Keratinocyte (primary cell): ENCODE results near the gene TSHZ3. TPM values are rescaled to one million over a fixed set of nuclear protein-coding genes. Genes with fewer than 3 reads are reported as not detected.

Source experiments
- DNase-seq: peaks from one replicate; pipeline ENCODE4 v3.0.0-alpha.2; 2011; ENCODE audit warnings: low read depth, missing footprints, low spot score
- FAIRE-seq: peaks from 2 replicates; lab custom pipeline; 2011; peaks lifted over from hg19 to GRCh38; lab: Jason Lieb, UNC
- H2AFZ ChIP-seq: 2 replicates; pipeline ENCODE4 v1.6.0; 2012; ENCODE audit warnings: low read length, control low read depth, inconsistent platforms; ENCODE audit not compliant: control insufficient read depth
- H3K27ac ChIP-seq: 2 replicates; pipeline ENCODE4 v1.5.1; 2011; ENCODE audit warnings: low read length; ENCODE audit not compliant: control insufficient read depth, insufficient read depth
- H3K27me3 ChIP-seq: 3 replicates; pipeline ENCODE4 v1.6.0; 2011; ENCODE audit warnings: low read length; ENCODE audit not compliant: control insufficient read depth, insufficient read depth; ENCODE audit errors: extremely low read depth
- H3K36me3 ChIP-seq, 2 experiments: 2 replicates in 1 of 2; 3 replicates in 1 of 2; pipeline ENCODE4 v1.5.1; 2011; ENCODE audit warnings: low read length in 2 of 2, mild to moderate bottlenecking in 1 of 2; ENCODE audit not compliant: control insufficient read depth in 2 of 2, insufficient read depth in 2 of 2; ENCODE audit errors: extremely low read depth in 1 of 2
- H3K4me1 ChIP-seq: 3 replicates; pipeline ENCODE4 v1.5.1; 2011; ENCODE audit warnings: low read length; ENCODE audit not compliant: control insufficient read depth, insufficient read depth; ENCODE audit errors: extremely low read depth
- H3K4me2 ChIP-seq: 3 replicates; pipeline ENCODE4 v1.6.0; 2011; ENCODE audit warnings: low read depth, low read length; ENCODE audit not compliant: control insufficient read depth, insufficient read depth; ENCODE audit errors: extremely low read depth
- H3K4me3 ChIP-seq, 3 experiments: fragments of 200-600 bp in 1 of 3; sonication (generic) in 1 of 3; 2 replicates in 2 of 3; 3 replicates in 1 of 3; pipeline ENCODE4 v1.5.1; 2011 to 2016; ENCODE audit warnings: low read length in 3 of 3, mild to moderate bottlenecking in 3 of 3, control low read depth in 2 of 3, inconsistent platforms in 1 of 3, low read depth in 1 of 3, mixed read lengths in 1 of 3, mixed run types in 1 of 3, moderate library complexity in 1 of 3; ENCODE audit not compliant: control insufficient read depth in 2 of 3, insufficient read depth in 2 of 3; ENCODE audit errors: extremely low read depth in 1 of 3
- H3K79me2 ChIP-seq: 2 replicates; pipeline ENCODE4 v1.6.0; 2012; ENCODE audit warnings: low read length; ENCODE audit not compliant: control insufficient read depth, insufficient read depth
- H3K9ac ChIP-seq: 3 replicates; pipeline ENCODE4 v1.6.0; 2011; ENCODE audit warnings: low read length; ENCODE audit not compliant: control insufficient read depth, insufficient read depth; ENCODE audit errors: extremely low read depth
- H3K9me1 ChIP-seq: 3 replicates; pipeline ENCODE4 v1.6.0; 2011; ENCODE audit warnings: low read length; ENCODE audit not compliant: control insufficient read depth, insufficient read depth; ENCODE audit errors: extremely low read depth
- H3K9me3 ChIP-seq: 2 replicates; pipeline ENCODE4 v1.5.1; 2012; ENCODE audit warnings: low read depth, low read length; ENCODE audit not compliant: control insufficient read depth
- H4K20me1 ChIP-seq: 3 replicates; pipeline ENCODE4 v1.6.0; 2011; ENCODE audit warnings: low read length; ENCODE audit not compliant: control insufficient read depth, insufficient read depth; ENCODE audit errors: extremely low read depth
- EZH2 ChIP-seq: IDR thresholded peaks from one replicate; pipeline ENCODE4 v1.6.1; 2012; ENCODE audit warnings: inconsistent platforms, mild to moderate bottlenecking, low read length, moderate library complexity
- dilution Hi-C: fragments of 300-500 bp; cut with MboI; formaldehyde crosslinking; loops from one replicate; pipeline ENCODE4 v1.7.0; 2020; ENCODE audit warnings: low sequenced_read_pairs; ENCODE audit not compliant: extremely low pct_ligation_motif_present
- polyA plus RNA-seq, 5 experiments: library from polyadenylated mRNA; depleted of rRNA in 3 of 5; stranded (reverse) in 3 of 5; stranded (forward) in 1 of 5; unstranded in 1 of 5; fragments of >200 nt; gene quantifications; 1 replicate in 1 of 5; 2 replicates in 3 of 5; 3 replicates in 1 of 5; pipeline versions ENCODE4 v1.2.1 to v1.2.3, GENCODE V29; 2011 to 2012; ENCODE audit warnings: missing spikeins in 2 of 5, low read depth in 1 of 5, low replicate concordance in 1 of 5
- TF ChIP-seq, protein P1 (sequence below), 3 experiments: IDR thresholded peaks in 1 of 3; conservative IDR thresholded peaks in 1 of 3; optimal IDR thresholded peaks in 1 of 3; 2 replicates in 2 of 3; 3 replicates in 1 of 3; pipeline versions ENCODE3 to v1.5.1; 2011; ENCODE audit warnings: low read length in 3 of 3, mild to moderate bottlenecking in 3 of 3, moderate library complexity in 2 of 3, control low read depth in 1 of 3, inconsistent platforms in 1 of 3; ENCODE audit not compliant: insufficient read depth in 2 of 3; ENCODE audit errors: extremely low read depth in 1 of 3

The TSHZ3 gene
- polyA plus RNA-seq, 1 donor (not counting 4 experiments of a cell fraction or from before 2014, with no cell fraction given): 3.6 TPM

DNA sequence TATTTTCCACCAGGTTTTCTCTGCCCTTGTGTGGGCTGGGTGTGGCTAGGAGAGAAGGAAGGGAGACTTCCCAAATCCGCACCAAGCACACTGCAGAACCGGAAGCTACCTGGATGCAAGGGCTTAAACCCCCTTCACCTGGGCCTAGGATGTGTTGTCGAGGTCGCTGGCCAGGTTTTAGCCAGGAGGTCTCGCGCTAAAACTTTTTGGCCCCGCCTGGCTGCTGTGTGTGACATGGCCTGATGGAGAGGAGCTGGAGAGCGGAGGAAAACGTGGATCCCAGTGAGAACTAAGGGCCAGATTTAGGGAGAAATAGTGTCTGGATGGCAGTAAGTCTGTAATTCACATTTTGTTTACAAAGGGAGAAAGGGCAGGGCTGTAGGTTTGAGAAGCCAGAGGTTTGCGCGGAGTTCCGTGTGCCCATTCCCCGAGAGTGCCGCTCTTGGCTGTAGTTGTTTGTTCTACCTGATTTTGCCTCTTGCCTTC, 3.1 kb upstream of the TSHZ3 start:
- H3K4me1 ChIP-seq: peaks cover 27% of the 10 kb centered on the region
- no peak for DNase-seq
- H2AFZ ChIP-seq: no peak overlapping the region
- H3K9me3 ChIP-seq: no peaks in the 10 kb centered on the region
- peaks cover 12% of the 10 kb centered on the region for H3K79me2 ChIP-seq
- FAIRE-seq: no peak
- H3K9ac ChIP-seq: no peak overlapping the region
- TF ChIP-seq, protein P1, sequence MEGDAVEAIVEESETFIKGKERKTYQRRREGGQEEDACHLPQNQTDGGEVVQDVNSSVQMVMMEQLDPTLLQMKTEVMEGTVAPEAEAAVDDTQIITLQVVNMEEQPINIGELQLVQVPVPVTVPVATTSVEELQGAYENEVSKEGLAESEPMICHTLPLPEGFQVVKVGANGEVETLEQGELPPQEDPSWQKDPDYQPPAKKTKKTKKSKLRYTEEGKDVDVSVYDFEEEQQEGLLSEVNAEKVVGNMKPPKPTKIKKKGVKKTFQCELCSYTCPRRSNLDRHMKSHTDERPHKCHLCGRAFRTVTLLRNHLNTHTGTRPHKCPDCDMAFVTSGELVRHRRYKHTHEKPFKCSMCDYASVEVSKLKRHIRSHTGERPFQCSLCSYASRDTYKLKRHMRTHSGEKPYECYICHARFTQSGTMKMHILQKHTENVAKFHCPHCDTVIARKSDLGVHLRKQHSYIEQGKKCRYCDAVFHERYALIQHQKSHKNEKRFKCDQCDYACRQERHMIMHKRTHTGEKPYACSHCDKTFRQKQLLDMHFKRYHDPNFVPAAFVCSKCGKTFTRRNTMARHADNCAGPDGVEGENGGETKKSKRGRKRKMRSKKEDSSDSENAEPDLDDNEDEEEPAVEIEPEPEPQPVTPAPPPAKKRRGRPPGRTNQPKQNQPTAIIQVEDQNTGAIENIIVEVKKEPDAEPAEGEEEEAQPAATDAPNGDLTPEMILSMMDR (optimal IDR thresholded peaks at IDR 0.05 in 1 of 3, IDR thresholded peaks at IDR 0.05 in 1 of 3, conservative IDR thresholded peaks at IDR 0.05 in 1 of 3; ENCODE audit: extremely low read depth in 1 of 3, insufficient read depth in 2 of 3, low read length in 3 of 3): no peak
- H3K4me2 ChIP-seq: peak overlapping the region; percentile 70
- H3K27ac ChIP-seq: no peak overlapping the region
- H3K36me3 ChIP-seq: no peaks in the 10 kb centered on the region
- dilution Hi-C loops: no loop called here
- no peaks in the 10 kb centered on the region for H3K9me1 ChIP-seq
- H4K20me1 ChIP-seq: no peaks in the 10 kb centered on the region
- H3K27me3 ChIP-seq: peaks cover 50% of the 10 kb centered on the region
- H3K4me3 ChIP-seq: peak overlapping the region in 1 of 3 experiments; percentile 72

DNA sequence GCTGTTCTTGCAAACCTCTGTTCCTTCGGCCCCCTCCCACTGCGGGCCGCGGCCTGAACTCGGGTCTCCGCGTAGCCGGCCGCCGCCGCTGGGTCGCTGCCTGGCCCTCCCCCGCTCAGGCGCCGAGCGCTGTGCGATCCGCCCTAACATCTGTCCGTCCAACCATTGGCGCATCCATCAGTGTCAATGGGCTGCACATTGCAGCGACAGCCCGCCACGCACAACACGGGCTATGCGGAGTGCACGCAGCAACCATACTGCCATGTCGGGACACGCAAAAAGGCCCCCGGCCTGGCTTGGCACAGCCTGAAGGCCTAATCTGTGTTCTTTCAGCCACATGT, 2.6 kb upstream of the TSHZ3 start:
- Histone ChIP-seq H4K20me1 (no peaks in the 10 kb centered on the region), H3K4me1 (peaks cover 27% of the 10 kb centered on the region), H3K4me3 (peak overlapping the region; percentile 71 to 72 (median 72)), H3K27me3 (peaks cover 48% of the 10 kb centered on the region), H2AFZ (peak overlapping the region; percentile 5), H3K9ac (no peak overlapping the region), H3K79me2 (peaks cover 13% of the 10 kb centered on the region), H3K9me3 (no peaks in the 10 kb centered on the region), H3K4me2 (peak overlapping the region; percentile 65), H3K27ac (no peak overlapping the region), H3K9me1 (no peaks in the 10 kb centered on the region), H3K36me3 (no peaks in the 10 kb centered on the region)
- FAIRE-seq: no peak
- no peak for TF ChIP-seq EZH2
- TF ChIP-seq, protein P1 (optimal IDR thresholded peaks at IDR 0.05 in 1 of 3, IDR thresholded peaks at IDR 0.05 in 1 of 3, conservative IDR thresholded peaks at IDR 0.05 in 1 of 3; ENCODE audit: extremely low read depth in 1 of 3, insufficient read depth in 2 of 3, low read length in 3 of 3): no peak
- no peak for DNase-seq
- dilution Hi-C loops: no loop called here
